Measurements from ENCODE around the gene TLNRD1.

GRCh38 chr15:81030301-81030750, 29.6 kb downstream of the TLNRD1 start:
- no peak for TF ChIP-seq EZH2phosphoT487 (IDR thresholded peaks at IDR 0.05; ENCODE audit: low read depth)
- TF ChIP-seq CTCF (IDR thresholded peaks at IDR 0.05; ENCODE audit: low read depth, low read length), result no peak

Data from OCI-LY3 (cell line).